ENCODE results near the gene LDAF1. TPM values are rescaled to one million over a fixed set of nuclear protein-coding genes. Genes with fewer than 3 reads are reported as not detected.

The LDAF1 gene
- total RNA-seq, 1 experiment from 2014 or later: 11.5 TPM

DNA sequence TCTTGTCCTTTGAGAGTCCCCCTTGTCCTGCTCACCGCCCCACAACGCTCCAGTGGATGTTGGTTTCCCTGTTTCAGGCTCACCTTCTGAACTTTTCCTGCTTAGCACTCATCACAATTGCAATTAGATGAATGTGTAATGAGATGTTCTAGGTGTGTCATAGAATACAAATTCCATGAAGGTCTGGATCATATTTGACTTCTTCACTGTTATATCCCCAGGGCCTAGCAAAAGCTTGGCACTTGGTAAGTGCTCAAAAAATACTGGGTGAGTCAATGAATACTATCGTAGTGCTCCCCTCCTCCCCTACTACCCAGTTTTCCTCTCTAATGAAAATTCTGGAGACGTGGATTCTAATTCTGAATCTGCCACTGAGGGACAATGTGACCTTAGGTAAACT is 40.9 kb upstream of the LDAF1 start:
- Histone ChIP-seq H3F3A (ENCODE audit: low read length, unreplicated experiment) (no peaks in the 10 kb centered on the region), H3K4me3 (ENCODE audit: low read length) (no peak overlapping the region), H3K79me2 (ENCODE audit: low read length) (no peaks in the 10 kb centered on the region), H3K4me2 (ENCODE audit: low read length) (no peak overlapping the region), H3K9ac (ENCODE audit: low read length) (no peak overlapping the region), H3K36me3 (ENCODE audit: low read depth, low read length) (no peaks in the 10 kb centered on the region), H3K9me2 (replicated peaks; ENCODE audit: low read length) (no peaks in the 10 kb centered on the region), H2AFZ (ENCODE audit: low read length) (no peak overlapping the region), H3K4me1 (ENCODE audit: insufficient read depth, low read length) (no peaks in the 10 kb centered on the region), H3K27me3 (ENCODE audit: low read length) (no peaks in the 10 kb centered on the region), H3K27ac (ENCODE audit: low read length) (no peak overlapping the region), H4K20me1 (ENCODE audit: low read length) (no peaks in the 10 kb centered on the region), H3K9me3 (ENCODE audit: low read length) (no peaks in the 10 kb centered on the region)
- intact Hi-C loops (cut with micrococcal nuclease): no loop called here
- TF ChIP-seq EZH2 (IDR thresholded peaks at IDR 0.05; ENCODE audit: low read length, unreplicated experiment): no peak
- TF ChIP-seq, protein P1, sequence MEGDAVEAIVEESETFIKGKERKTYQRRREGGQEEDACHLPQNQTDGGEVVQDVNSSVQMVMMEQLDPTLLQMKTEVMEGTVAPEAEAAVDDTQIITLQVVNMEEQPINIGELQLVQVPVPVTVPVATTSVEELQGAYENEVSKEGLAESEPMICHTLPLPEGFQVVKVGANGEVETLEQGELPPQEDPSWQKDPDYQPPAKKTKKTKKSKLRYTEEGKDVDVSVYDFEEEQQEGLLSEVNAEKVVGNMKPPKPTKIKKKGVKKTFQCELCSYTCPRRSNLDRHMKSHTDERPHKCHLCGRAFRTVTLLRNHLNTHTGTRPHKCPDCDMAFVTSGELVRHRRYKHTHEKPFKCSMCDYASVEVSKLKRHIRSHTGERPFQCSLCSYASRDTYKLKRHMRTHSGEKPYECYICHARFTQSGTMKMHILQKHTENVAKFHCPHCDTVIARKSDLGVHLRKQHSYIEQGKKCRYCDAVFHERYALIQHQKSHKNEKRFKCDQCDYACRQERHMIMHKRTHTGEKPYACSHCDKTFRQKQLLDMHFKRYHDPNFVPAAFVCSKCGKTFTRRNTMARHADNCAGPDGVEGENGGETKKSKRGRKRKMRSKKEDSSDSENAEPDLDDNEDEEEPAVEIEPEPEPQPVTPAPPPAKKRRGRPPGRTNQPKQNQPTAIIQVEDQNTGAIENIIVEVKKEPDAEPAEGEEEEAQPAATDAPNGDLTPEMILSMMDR (conservative IDR thresholded peaks at IDR 0.05; ENCODE audit: low read depth, low read length): no peak
- TF ChIP-seq EZH2phosphoT487 (IDR thresholded peaks at IDR 0.05; ENCODE audit: borderline replicate concordance, low read length): no peak
- ChIA-PET POLR2A (ENCODE audit: unreplicated experiment) (no interaction called here), CTCF (no interaction called here)
- no TSS peak for BruUV-seq (replicated peaks)
- ATAC-seq (no peak), DNase-seq (no peak)

GRCh38 chr16:21120976-21121520 is 37.4 kb upstream of the LDAF1 start:
- no peaks in the 10 kb centered on the region for H3K79me2 ChIP-seq (ENCODE audit: low read length)
- POLR2A ChIA-PET (ENCODE audit: unreplicated experiment): no interaction called here
- no peaks in the 10 kb centered on the region for H3K9me2 ChIP-seq (replicated peaks; ENCODE audit: low read length)
- no peak overlapping the region for H3K4me2 ChIP-seq (ENCODE audit: low read length)
- H3K27me3 ChIP-seq (ENCODE audit: low read length): no peaks in the 10 kb centered on the region
- H3K9ac ChIP-seq (ENCODE audit: low read length): no peak overlapping the region
- no peak overlapping the region for H2AFZ ChIP-seq (ENCODE audit: low read length)
- CTCF ChIA-PET: no interaction called here
- no peaks in the 10 kb centered on the region for H3K36me3 ChIP-seq (ENCODE audit: low read depth, low read length)
- no peaks in the 10 kb centered on the region for H3K9me3 ChIP-seq (ENCODE audit: low read length)
- H3F3A ChIP-seq (ENCODE audit: low read length, unreplicated experiment): no peaks in the 10 kb centered on the region
- no TSS peak for BruUV-seq (replicated peaks)
- no peaks in the 10 kb centered on the region for H3K4me1 ChIP-seq (ENCODE audit: insufficient read depth, low read length)
- no peak overlapping the region for H3K27ac ChIP-seq (ENCODE audit: low read length)
- no peak overlapping the region for H3K4me3 ChIP-seq (ENCODE audit: low read length)
- TF ChIP-seq EZH2phosphoT487 (IDR thresholded peaks at IDR 0.05; ENCODE audit: borderline replicate concordance, low read length) (no peak), EZH2 (IDR thresholded peaks at IDR 0.05; ENCODE audit: low read length, unreplicated experiment) (no peak)
- TF ChIP-seq, protein P1 (conservative IDR thresholded peaks at IDR 0.05; ENCODE audit: low read depth, low read length): no peak
- no peaks in the 10 kb centered on the region for H4K20me1 ChIP-seq (ENCODE audit: low read length)
- intact Hi-C loops (cut with micrococcal nuclease): no loop called here
- ATAC-seq: no peak
- DNase-seq: no peak

GRCh38 chr16:21125191-21125590 is 33.3 kb upstream of the LDAF1 start:
- POLR2A ChIA-PET (ENCODE audit: unreplicated experiment): no interaction called here
- Histone ChIP-seq H2AFZ (ENCODE audit: low read length) (no peak overlapping the region), H3K9ac (ENCODE audit: low read length) (no peak overlapping the region), H3K4me3 (ENCODE audit: low read length) (no peak overlapping the region), H3K4me1 (ENCODE audit: insufficient read depth, low read length) (no peaks in the 10 kb centered on the region), H3K36me3 (ENCODE audit: low read depth, low read length) (no peaks in the 10 kb centered on the region), H3K9me3 (ENCODE audit: low read length) (no peaks in the 10 kb centered on the region), H3K79me2 (ENCODE audit: low read length) (no peaks in the 10 kb centered on the region), H3K27ac (ENCODE audit: low read length) (no peak overlapping the region), H3K27me3 (ENCODE audit: low read length) (no peaks in the 10 kb centered on the region), H4K20me1 (ENCODE audit: low read length) (no peaks in the 10 kb centered on the region), H3F3A (ENCODE audit: low read length, unreplicated experiment) (no peaks in the 10 kb centered on the region), H3K9me2 (replicated peaks; ENCODE audit: low read length) (no peaks in the 10 kb centered on the region), H3K4me2 (ENCODE audit: low read length) (no peak overlapping the region)
- no peak for DNase-seq
- no peak for ATAC-seq
- TF ChIP-seq, protein P1 (conservative IDR thresholded peaks at IDR 0.05; ENCODE audit: low read depth, low read length): no peak
- TF ChIP-seq EZH2 (IDR thresholded peaks at IDR 0.05; ENCODE audit: low read length, unreplicated experiment): no peak
- no peak for TF ChIP-seq EZH2phosphoT487 (IDR thresholded peaks at IDR 0.05; ENCODE audit: borderline replicate concordance, low read length)
- CTCF ChIA-PET: no interaction called here
- no TSS peak for BruUV-seq (replicated peaks)
- intact Hi-C loops (cut with micrococcal nuclease): no loop called here
